Heart left ventricle (tissue), 16 donors: ENCODE results near the gene SRBD1. TPM values are rescaled to one million over a fixed set of nuclear protein-coding genes. Genes with fewer than 3 reads are reported as not detected.

Experiments used
- ATAC-seq, 4 donors: fragments of 200-7000 bp; cut with Tn5 transposase; one replicate each; pipeline ENCODE4 v1.9.1; 2020 to 2022; ENCODE audit warnings: moderate library complexity in 4 of 4, mild to moderate bottlenecking in 3 of 4, moderate number of reproducible peaks in 1 of 4
- DNase-seq, 5 donors: peaks; one replicate each; pipeline ENCODE4 v3.0.0-alpha.2; 2020
- H3K27ac ChIP-seq, 12 donors: fragments of 200-600 bp; sonication (generic) in 4 of 12; one replicate each; pipeline versions ENCODE4 v1.5.0 to v1.8.0; 2016 to 2022; ENCODE audit warnings: mild to moderate bottlenecking in 2 of 12
- H3K27me3 ChIP-seq, 9 donors: fragments of 200-600 bp; sonication (generic) in 2 of 9; one replicate each; pipeline versions ENCODE4 v1.5.1 to v1.8.0; 2016 to 2022; ENCODE audit warnings: mild to moderate bottlenecking in 3 of 9
- H3K36me3 ChIP-seq, 9 donors: fragments of 200-600 bp; sonication (generic) in 2 of 9; one replicate each; pipeline versions ENCODE4 v1.5.0 to v1.8.0; 2018 to 2022; ENCODE audit warnings: mild to moderate bottlenecking in 2 of 9
- H3K4me1 ChIP-seq, 12 donors: fragments of 200-600 bp; sonication (generic) in 4 of 12; one replicate each; pipeline versions ENCODE4 v1.5.0 to v1.8.0; 2016 to 2022; ENCODE audit warnings: mild to moderate bottlenecking in 3 of 12
- H3K4me3 ChIP-seq, 12 donors: fragments of 200-600 bp; sonication (generic) in 4 of 12; one replicate each; pipeline versions ENCODE4 v1.5.0 to v1.8.0; 2017 to 2022; ENCODE audit warnings: mild to moderate bottlenecking in 9 of 12, moderate library complexity in 4 of 12
- H3K9me3 ChIP-seq, 12 donors: fragments of 200-600 bp; sonication (generic) in 4 of 12; one replicate each; pipeline versions ENCODE4 v1.5.0 to v1.8.0; 2016 to 2022; ENCODE audit warnings: mild to moderate bottlenecking in 1 of 12
- CTCF ChIP-seq, 12 donors: fragments of 200-600 bp; sonication (generic) in 4 of 12; IDR thresholded peaks; one replicate each; pipeline versions ENCODE4 v1.5.0 to v1.8.0; 2018 to 2022; ENCODE audit warnings: antibody characterized with exemption in 12 of 12, mild to moderate bottlenecking in 5 of 12
- POLR2A ChIP-seq, 2 donors: fragments of 450-650 bp; IDR thresholded peaks; one replicate each; pipeline ENCODE4 v1.6.1; 2017; ENCODE audit warnings: antibody characterized with exemption in 2 of 2, mild to moderate bottlenecking in 2 of 2, moderate library complexity in 2 of 2
- WGBS, 4 donors: extraction: QIAGEN DNeasy Blood & Tissue Kit in 2 of 4; methylation state at CpG; one replicate each; pipeline versions ENCODE4 v1.1.5 to v1.1.7; 2013 to 2018; 5-methylcytosine and 5-hydroxymethylcytosine counted together
- intact Hi-C, 10 donors: fragments of 100-400 bp; cut with DNase I; formaldehyde crosslinking; loops; one replicate each; pipeline versions ENCODE4 v1.11.1 to v1.14.2; 2022
- polyA plus RNA-seq, 2 donors: library from polyadenylated mRNA; stranded (reverse); fragments of 200-250 nt; gene quantifications; one replicate each; pipeline ENCODE4 v1.2.3, GENCODE V29; 2013
- total RNA-seq, 9 donors: library from RNA; depleted of rRNA in 2 of 9; stranded (reverse); fragments of >200 nt in 2 of 9; fragmentation: NEBNext Ultra II Directional in 3 of 9; extraction: Animal tissue kit (Norgen Biotek cat#: 25700) in 3 of 9; gene quantifications; one replicate each; pipeline versions ENCODE4 v1.1.0 to v1.2.4, GENCODE V29; 2016 to 2023
- donor health status: ischemic (EF 13 %, LVEDD 7.1; RV severe dilation, severe dysfunction).
- donor health status: healthy with polysubstance abuse.
- donor health status: DM: no; HTN: yes; CAD: no.
- donor health status: DM: no; HTN: no; CAD: no.
- donor health status: ischemic (EF 25% LVEDD 6.9; RV normal size, moderate dysfunction).
- donor health status: ischemic (EF 25% LVEDD 5.7; RV mildly dilated, moderate dysfunction).
- donor health status: healthy.
- donor health status: DM: yes; HTN: yes; CAD: no.
- donor health status: ischemic (EF 35%, LVEDD 5.7; RV mildly dilated, moderate dysfunction).
- donor health status: nonischemic (EF 11% LVEDD 7.7; RV severe dilation, severe dysfunction).
- donor health status: DM: yes; HTN: yes; CAD: no.
- donor health status: PGD.
- donor health status: ischemic (EF 29% LVEDD 5.4; RV normal size, mild dysfunction).
- donor health status: nonischemic (EF 23%, LVEDD 6.1; RV moderate dilation, normal function).

Gene SRBD1
- total and polyA plus RNA-seq, 11 donors = 3.0 to 16.9 (median 10.2) TPM

- no peaks in the 10 kb centered on the region for H3K9me3 ChIP-seq
- no peak overlapping the region for H3K27ac ChIP-seq
- intact Hi-C loops = no loop called here
- no peak for ATAC-seq
- no peak for DNase-seq
- no peaks in the 10 kb centered on the region for H3K27me3 ChIP-seq
- H3K4me3 ChIP-seq = no peak overlapping the region
- TF ChIP-seq POLR2A (IDR thresholded peaks at IDR 0.05) (no peak), CTCF (IDR thresholded peaks at IDR 0.05) (no peak)
- H3K4me1 ChIP-seq = peaks cover 0 to 3% (median 0%) of the 10 kb centered on the region in 12 donors
- H3K36me3 ChIP-seq = peaks cover 0 to 37% (median 12%) of the 10 kb centered on the region in 9 donors
These were observed 219.2 kb downstream of the SRBD1 start for GRCh38 chr2:45391866-45392265.

GRCh38 chr2:45390861-45391260 is 220.2 kb downstream of the SRBD1 start:
- intact Hi-C loops = no loop called here
- H3K4me1 ChIP-seq = peaks cover 0 to 3% (median 0%) of the 10 kb centered on the region in 12 donors
- no peak overlapping the region for H3K4me3 ChIP-seq
- TF ChIP-seq CTCF (IDR thresholded peaks at IDR 0.05) = no peak
- TF ChIP-seq POLR2A (IDR thresholded peaks at IDR 0.05) = no peak
- 56 to 80% (median 73%) methylated on average over 3 of the region's 3 CpGs for WGBS, 4 donors
- ATAC-seq (no peak), DNase-seq (no peak)
- H3K27ac ChIP-seq = no peak overlapping the region
- peaks cover 0 to 37% (median 12%) of the 10 kb centered on the region in 9 donors for H3K36me3 ChIP-seq
- H3K27me3 ChIP-seq = no peaks in the 10 kb centered on the region
- no peaks in the 10 kb centered on the region for H3K9me3 ChIP-seq

- H3K27me3 ChIP-seq = no peaks in the 10 kb centered on the region
- WGBS, 4 donors = 40 to 51% (median 46%) methylated on average over 2 of the region's 2 CpGs
- H3K4me1 ChIP-seq = peaks cover 0 to 3% (median 0%) of the 10 kb centered on the region in 12 donors
- intact Hi-C loops = no loop called here
- TF ChIP-seq CTCF (IDR thresholded peaks at IDR 0.05) (no peak), POLR2A (IDR thresholded peaks at IDR 0.05) (no peak)
- ATAC-seq (no peak), DNase-seq (no peak)
- H3K36me3 ChIP-seq = peaks cover 0 to 37% (median 12%) of the 10 kb centered on the region in 9 donors
- no peaks in the 10 kb centered on the region for H3K9me3 ChIP-seq
- no peak overlapping the region for H3K27ac ChIP-seq
- no peak overlapping the region for H3K4me3 ChIP-seq
These were observed 220.6 kb downstream of the SRBD1 start for GRCh38 chr2:45390441-45390840.

GRCh38 chr2:45388541-45389100 is 222.4 kb downstream of the SRBD1 start:
- intact Hi-C loops = no loop called here
- Histone ChIP-seq H3K4me1 (peaks cover 0 to 3% (median 0%) of the 10 kb centered on the region in 12 donors), H3K9me3 (no peaks in the 10 kb centered on the region), H3K27me3 (no peaks in the 10 kb centered on the region), H3K4me3 (no peak overlapping the region), H3K27ac (no peak overlapping the region), H3K36me3 (peaks cover 0 to 37% (median 12%) of the 10 kb centered on the region in 9 donors)
- TF ChIP-seq CTCF (IDR thresholded peaks at IDR 0.05) = no peak
- TF ChIP-seq POLR2A (IDR thresholded peaks at IDR 0.05) = no peak
- ATAC-seq (no peak), DNase-seq (no peak)
- 94 to 95% (median 94%) methylated on average over 4 of the region's 4 CpGs for WGBS, 4 donors
